A549 treated with AZD9567 at 1 μM for 4 hours (cell line): ENCODE data around the gene KRTAP20-2. TPM values are rescaled to one million over a fixed set of nuclear protein-coding genes. Genes with fewer than 3 reads are reported as not detected.

Experiments used
- total RNA-seq: library from RNA; stranded (reverse); fragments of 200-300 nt; extraction: Qiagen RNA extraction; gene quantifications from 5 replicates; pipeline ENCODE4 v1.2.3, GENCODE V29; 2022; ENCODE audit not compliant: insufficient read depth

The KRTAP20-2 gene
- not detected in 5 replicates for total RNA-seq

GRCh38 chr21:30634906-30635305, at the start of gene KRTAP20-2:
Gene KRTAP20-2, plus strand, starts transcription at chr21:30635206. Its CDS starts 58 bp downstream, at chr21:30635264.

GRCh38 chr21:30590297-30590696, 44.7 kb upstream of the KRTAP20-2 start, which contains the start of gene KRTAP22-2:
Gene KRTAP22-2, minus strand, starts transcription at chr21:30590397.

GRCh38 chr21:30592140-30592539, 42.9 kb upstream of the KRTAP20-2 start, which contains the start of gene KRTAP6-3:
Gene KRTAP6-3, plus strand, starts transcription at chr21:30592440. Its CDS starts 6 bp downstream, at chr21:30592446.

GRCh38 chr21:30598802-30599201, 36.2 kb upstream of the KRTAP20-2 start, which contains the start of gene KRTAP6-2:
Gene KRTAP6-2, minus strand, starts transcription at chr21:30598902. Its CDS starts 28 bp downstream, at chr21:30598874.

GRCh38 chr21:30600787-30601186, 34.2 kb upstream of the KRTAP20-2 start, which contains the start of gene KRTAP22-1:
Gene KRTAP22-1, plus strand, starts transcription at chr21:30601087.

GRCh38 chr21:30613836-30614235, 21.2 kb upstream of the KRTAP20-2 start, which contains the start of gene KRTAP6-1:
Gene KRTAP6-1, minus strand, starts transcription at chr21:30613930. Its CDS starts 26 bp downstream, at chr21:30613904.

GRCh38 chr21:30616125-30616524, 18.9 kb upstream of the KRTAP20-2 start, which contains the start of gene KRTAP20-1:
Gene KRTAP20-1, plus strand, starts transcription at chr21:30616425. Its CDS starts 30 bp downstream, at chr21:30616455.

GRCh38 chr21:30620522-30620921, 14.5 kb upstream of the KRTAP20-2 start, which contains the start of gene KRTAP20-4:
Gene KRTAP20-4, plus strand, starts transcription at chr21:30620627.

GRCh38 chr21:30642564-30642963, 7.6 kb downstream of the KRTAP20-2 start, which contains the start of gene KRTAP20-3:
Gene KRTAP20-3, plus strand, starts transcription at chr21:30642864.

Other genes starting within 250 kb of the KRTAP20-2 start
- not detected in 5 replicates for gene KRTAP13-1, start 239.2 kb upstream of the KRTAP20-2 start, total RNA-seq
- gene KRTAP13-3, start 209.3 kb upstream of the KRTAP20-2 start, total RNA-seq, result not detected in 5 replicates
- gene KRTAP13-4, start 205.0 kb upstream of the KRTAP20-2 start, total RNA-seq, result not detected in 5 replicates
- gene KRTAP15-1, start 194.9 kb upstream of the KRTAP20-2 start, total RNA-seq, result not detected in 5 replicates
- not detected in 5 replicates for gene KRTAP19-1, start 154.8 kb upstream of the KRTAP20-2 start, total RNA-seq
- not detected in 5 replicates for gene KRTAP19-2, start 147.8 kb upstream of the KRTAP20-2 start, total RNA-seq
- gene KRTAP19-3, start 143.2 kb upstream of the KRTAP20-2 start, total RNA-seq, result not detected in 5 replicates
- not detected in 5 replicates for gene KRTAP19-4, start 138.0 kb upstream of the KRTAP20-2 start, total RNA-seq
- gene KRTAP19-5, start 133.1 kb upstream of the KRTAP20-2 start, total RNA-seq, result not detected in 5 replicates
- gene KRTAP19-6, start 93.3 kb upstream of the KRTAP20-2 start, total RNA-seq, result not detected in 5 replicates
- not detected in 5 replicates for gene KRTAP19-7, start 73.9 kb upstream of the KRTAP20-2 start, total RNA-seq
- not detected in 5 replicates for gene KRTAP22-2, start 44.8 kb upstream of the KRTAP20-2 start, total RNA-seq
- gene KRTAP6-3, start 42.8 kb upstream of the KRTAP20-2 start, total RNA-seq, result not detected in 5 replicates
- not detected in 5 replicates for gene KRTAP6-2, start 36.3 kb upstream of the KRTAP20-2 start, total RNA-seq
- gene KRTAP22-1, start 34.1 kb upstream of the KRTAP20-2 start, total RNA-seq, result not detected in 5 replicates
- gene KRTAP6-1, start 21.3 kb upstream of the KRTAP20-2 start, total RNA-seq, result not detected in 5 replicates
- gene KRTAP20-1, start 18.8 kb upstream of the KRTAP20-2 start, total RNA-seq, result not detected in 5 replicates
- gene KRTAP20-4, start 14.6 kb upstream of the KRTAP20-2 start, total RNA-seq, result not detected in 5 replicates
- not detected in 5 replicates for gene KRTAP20-3, start 7.7 kb downstream of the KRTAP20-2 start, total RNA-seq
- not detected in 5 replicates for gene KRTAP21-3, start 83.6 kb downstream of the KRTAP20-2 start, total RNA-seq
- not detected in 5 replicates for gene KRTAP21-2, start 112.1 kb downstream of the KRTAP20-2 start, total RNA-seq
- gene KRTAP21-1, start 120.2 kb downstream of the KRTAP20-2 start, total RNA-seq, result not detected in 5 replicates
- not detected in 5 replicates for gene KRTAP8-1, start 178.1 kb downstream of the KRTAP20-2 start, total RNA-seq
- not detected in 5 replicates for gene KRTAP7-1, start 194.6 kb downstream of the KRTAP20-2 start, total RNA-seq
- gene KRTAP11-1, start 246.4 kb downstream of the KRTAP20-2 start, total RNA-seq, result 0.09 TPM in 1 of 5 replicates, not detected in the others